WI38 (cell line): ENCODE data around the gene BCAS3.

ENCODE experiments used
- H3K4me3 ChIP-seq: 2 replicates; pipeline ENCODE4 v1.5.1; 2011; ENCODE audit warnings: low read depth, mild to moderate bottlenecking, control low read depth, low read length
- CTCF ChIP-seq: IDR thresholded peaks from 2 replicates; pipeline ENCODE4 v1.5.1; 2012; ENCODE audit warnings: low read depth, mild to moderate bottlenecking, control low read depth, low read length

Gene BCAS3

GRCh38 chr17:61087024-61087423 lies 409.4 kb downstream of the BCAS3 start:
- TF ChIP-seq CTCF, result no peak
- no peak overlapping the region for H3K4me3 ChIP-seq

- TF ChIP-seq CTCF, result no peak
- H3K4me3 ChIP-seq, result no peak overlapping the region
These were observed 410.9 kb downstream of the BCAS3 start for GRCh38 chr17:61088556-61088955.

- H3K4me3 ChIP-seq, result no peak overlapping the region
- no peak for TF ChIP-seq CTCF
These were observed 413.4 kb downstream of the BCAS3 start for GRCh38 chr17:61091096-61091495.

- no peak overlapping the region for H3K4me3 ChIP-seq
- no peak for TF ChIP-seq CTCF
These were observed 420.1 kb downstream of the BCAS3 start for GRCh38 chr17:61097781-61098180.

GRCh38 chr17:61106354-61106753 lies 428.7 kb downstream of the BCAS3 start:
- no peak overlapping the region for H3K4me3 ChIP-seq
- TF ChIP-seq CTCF, result no peak

- no peak for TF ChIP-seq CTCF
- no peak overlapping the region for H3K4me3 ChIP-seq
These were observed 438.9 kb downstream of the BCAS3 start for GRCh38 chr17:61116577-61116976.

GRCh38 chr17:61117983-61118382 lies 440.3 kb downstream of the BCAS3 start:
- no peak overlapping the region for H3K4me3 ChIP-seq
- TF ChIP-seq CTCF, result no peak
